Ishikawa (cell line): Measurements from ENCODE around the gene ADA.

Source experiments
- CREB1 ChIP-seq: IDR thresholded peaks from 2 replicates; pipeline ENCODE4 v1.6.1; 2012; ENCODE audit warnings: low read depth
- EP300 ChIP-seq: IDR thresholded peaks from 2 replicates; pipeline ENCODE4 v1.6.1; 2012; ENCODE audit warnings: borderline replicate concordance
- RAD21 ChIP-seq: IDR thresholded peaks from 2 replicates; pipeline ENCODE4 v1.6.1; 2012; ENCODE audit warnings: low read depth
- TCF12 ChIP-seq: IDR thresholded peaks from 2 replicates; pipeline ENCODE4 v1.6.1; 2012; ENCODE audit warnings: low read depth
- TEAD4 ChIP-seq: IDR thresholded peaks from 2 replicates; pipeline ENCODE4 v1.6.1; 2012
- USF1 ChIP-seq: IDR thresholded peaks from 2 replicates; pipeline ENCODE4 v1.6.1; 2012
- YY1 ChIP-seq: IDR thresholded peaks from 2 replicates; pipeline ENCODE4 v1.6.1; 2012; ENCODE audit warnings: low read depth

GRCh38 chr20:44637042-44637441 lies 14.5 kb downstream of the ADA start:
- TF ChIP-seq TCF12 (no peak), USF1 (no peak), RAD21 (no peak), YY1 (no peak), EP300 (no peak), TEAD4 (no peak), CREB1 (no peak)
